HG03097 (cell line): Measurements from ENCODE around the gene LYRM4.

ENCODE experiments used
- ATAC-seq: cut with Tn5 transposase; IDR thresholded peaks from one replicate; pipeline ENCODE4 v1.9.1; 2021; ENCODE audit not compliant: unreplicated experiment, low FRiP score

Gene LYRM4

DNA sequence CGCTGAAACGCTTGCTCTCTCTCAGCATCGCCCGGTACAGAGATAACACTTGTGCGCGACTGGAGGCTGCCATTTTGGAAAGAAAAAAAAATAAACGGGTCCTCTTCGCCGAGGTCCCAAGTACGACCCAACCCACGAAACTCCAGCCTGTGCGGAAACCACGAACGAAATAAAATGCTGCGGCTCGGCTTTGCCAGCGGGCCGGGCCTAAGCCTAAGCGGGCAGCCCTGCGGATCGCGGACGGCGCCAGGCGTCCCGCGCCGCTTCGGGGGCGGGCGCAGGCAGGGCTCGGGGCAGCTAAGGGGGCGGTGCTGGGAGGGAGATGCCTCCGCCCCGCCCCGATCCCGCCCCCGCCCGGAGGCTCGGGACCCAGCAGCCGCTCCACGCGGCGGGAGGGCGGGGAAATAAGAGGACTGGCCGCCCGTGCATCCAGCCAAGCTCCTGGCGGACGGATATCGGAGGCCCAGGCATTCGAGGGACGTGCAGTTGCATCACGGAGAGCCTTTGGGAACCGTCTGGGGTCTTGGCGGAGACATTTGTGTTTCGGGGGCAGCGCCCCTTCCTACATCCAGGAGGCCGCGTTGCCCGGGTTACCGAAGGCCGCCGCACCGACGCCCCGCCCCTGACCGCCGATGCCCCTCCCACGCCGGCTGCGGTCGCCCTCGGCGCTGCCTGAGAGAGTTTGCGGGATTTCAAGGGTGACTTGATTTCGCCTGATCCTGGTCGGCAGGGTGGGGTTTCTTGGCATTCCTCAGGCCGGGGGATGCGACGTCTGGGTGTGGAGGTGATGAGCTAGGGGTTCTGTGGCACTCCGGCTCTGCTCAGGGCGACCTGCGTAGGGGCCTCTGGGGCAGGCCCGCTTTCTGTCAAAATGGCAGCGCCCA is at the start of gene LYRM4, which contains the start of gene FARS2:
LYRM4 (minus strand) TSS at position 290 of the 884 bp plus-strand sequence; CDS start at position 73, 217 bp downstream.
FARS2 (plus strand) TSS at position 853 of the 884 bp plus-strand sequence.
- peak; percentile 69 for ATAC-seq

DNA sequence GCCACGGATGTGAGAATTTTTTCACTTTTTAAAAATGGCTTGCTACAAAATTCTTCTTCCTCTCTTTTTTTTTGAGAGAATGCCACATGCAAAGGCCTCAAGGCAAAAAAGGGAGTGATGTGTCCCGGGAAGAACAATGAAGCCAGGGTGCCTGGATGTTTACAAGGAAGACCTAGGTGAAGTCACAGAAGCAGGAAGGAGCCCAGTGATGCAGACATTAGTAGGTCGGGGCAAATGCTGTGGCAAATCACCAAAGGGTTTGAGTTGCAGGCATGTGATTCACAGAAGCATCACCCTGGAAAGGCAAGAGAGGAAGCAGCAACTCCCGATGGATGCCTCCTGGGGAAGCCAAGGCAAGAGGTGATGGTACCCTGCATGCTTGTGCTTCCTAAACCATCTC is 47.3 kb upstream of the LYRM4 start:
- no peak for ATAC-seq

GRCh38 chr6:5307058-5307457 is 46.3 kb upstream of the LYRM4 start:
- no peak for ATAC-seq

DNA sequence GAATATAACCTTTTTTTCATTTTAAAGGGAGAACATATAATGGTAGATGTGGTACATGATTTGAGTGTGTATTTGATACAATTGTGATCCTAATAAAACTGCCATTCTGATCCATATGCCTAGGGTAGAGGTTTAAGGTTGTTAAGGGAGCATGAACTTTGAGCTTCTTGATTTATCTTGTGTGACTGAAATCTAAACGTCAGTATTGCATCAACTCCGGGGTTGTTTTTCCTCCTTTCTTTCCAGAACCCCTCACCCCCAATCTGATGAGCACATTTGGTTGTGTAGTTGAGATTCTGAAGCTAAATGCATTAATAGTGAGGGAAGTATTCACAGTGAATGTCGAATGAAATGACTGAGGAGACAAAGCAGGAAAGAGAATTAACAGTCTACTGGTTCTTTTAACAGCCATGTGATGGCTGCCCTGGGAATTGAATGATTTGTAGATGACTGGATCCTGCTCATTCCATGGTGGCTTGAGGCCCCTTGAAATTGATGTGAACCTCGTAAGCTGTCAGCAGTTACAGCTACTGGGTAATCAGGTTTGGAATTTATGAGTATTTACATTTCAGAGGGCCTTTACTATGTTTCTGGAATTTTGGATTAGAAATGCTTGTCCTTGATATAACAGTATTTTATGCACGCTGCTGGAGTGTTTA is 45.3 kb upstream of the LYRM4 start:
- ATAC-seq, result no peak

DNA sequence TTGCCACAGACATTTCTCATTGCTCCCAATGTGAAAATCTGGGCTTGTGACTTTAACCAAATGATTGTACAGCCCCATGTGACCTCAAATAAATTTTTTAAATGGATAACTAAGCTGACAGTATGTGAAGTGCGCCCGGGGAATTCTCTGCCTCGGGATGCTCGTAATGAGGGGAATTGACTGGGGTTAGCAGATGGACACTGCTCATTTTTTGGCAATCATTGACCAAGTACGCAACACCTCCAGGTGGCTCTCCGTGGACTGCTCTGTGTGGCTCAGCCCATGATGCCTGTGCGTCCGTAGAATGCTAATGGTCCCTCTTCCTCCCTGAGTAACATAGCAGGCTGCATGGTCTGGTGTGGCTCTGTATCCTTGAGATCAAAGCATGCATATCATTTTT is 42.9 kb upstream of the LYRM4 start:
- no peak for ATAC-seq

DNA sequence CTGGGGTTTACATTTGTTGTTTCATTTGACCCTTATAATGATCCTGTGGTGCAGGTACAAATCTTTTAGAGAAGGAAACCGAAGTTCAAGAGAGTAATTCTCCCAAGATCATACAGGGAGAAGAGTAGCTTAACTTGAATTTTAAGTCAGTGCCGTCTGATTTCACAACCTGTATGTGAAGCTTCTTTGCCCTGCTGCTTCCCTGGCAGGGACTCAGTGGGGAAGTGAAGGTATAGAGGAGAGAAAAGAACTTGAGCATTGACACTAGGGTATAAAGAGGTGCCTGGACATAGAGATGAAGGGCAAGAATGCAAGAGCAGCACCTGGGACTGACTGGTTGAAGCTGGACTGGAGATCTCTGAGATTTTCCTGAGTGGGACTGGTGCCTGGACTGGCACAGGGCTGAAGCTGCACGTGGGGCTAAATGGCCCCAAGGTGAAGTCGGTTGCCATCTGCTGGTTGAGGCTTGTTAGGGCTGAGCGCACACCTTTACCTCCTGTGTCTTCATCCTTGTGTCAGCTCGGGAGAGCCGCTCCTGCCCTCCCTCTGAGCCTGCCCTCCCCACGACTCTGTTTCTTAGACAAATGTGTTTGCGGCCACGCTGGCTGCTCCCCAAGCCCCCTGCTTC is 42.4 kb upstream of the LYRM4 start:
- ATAC-seq, result peak; percentile 36

GRCh38 chr6:5302220-5302946 is 41.6 kb upstream of the LYRM4 start:
- peak; percentile 79 for ATAC-seq

DNA sequence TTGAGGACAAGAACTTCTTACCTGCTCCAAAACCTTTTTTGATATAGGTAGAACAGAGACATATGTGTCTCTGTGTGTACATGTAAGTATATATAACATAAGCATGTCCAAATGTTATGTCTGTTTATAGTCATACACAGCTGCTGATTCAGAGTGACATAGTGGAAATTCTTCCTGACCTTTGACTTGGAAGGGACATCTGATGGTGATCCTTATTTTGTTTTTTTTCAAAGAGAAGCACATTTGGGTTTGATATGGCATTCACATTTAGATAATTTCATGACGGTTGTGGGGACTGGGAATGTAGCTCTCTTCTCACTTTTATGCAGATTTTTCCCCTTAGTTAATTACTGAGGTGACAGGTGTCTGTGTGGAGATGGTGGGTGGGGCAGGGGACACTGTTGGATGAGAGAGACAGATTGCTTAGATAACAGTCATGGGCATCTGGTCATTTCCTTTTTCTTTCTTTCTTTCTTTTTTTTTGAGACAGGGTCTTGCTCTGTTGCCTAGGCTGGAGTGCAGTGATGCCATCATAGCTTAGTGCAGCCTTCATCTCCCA is 39.5 kb upstream of the LYRM4 start:
- ATAC-seq, result no peak

DNA sequence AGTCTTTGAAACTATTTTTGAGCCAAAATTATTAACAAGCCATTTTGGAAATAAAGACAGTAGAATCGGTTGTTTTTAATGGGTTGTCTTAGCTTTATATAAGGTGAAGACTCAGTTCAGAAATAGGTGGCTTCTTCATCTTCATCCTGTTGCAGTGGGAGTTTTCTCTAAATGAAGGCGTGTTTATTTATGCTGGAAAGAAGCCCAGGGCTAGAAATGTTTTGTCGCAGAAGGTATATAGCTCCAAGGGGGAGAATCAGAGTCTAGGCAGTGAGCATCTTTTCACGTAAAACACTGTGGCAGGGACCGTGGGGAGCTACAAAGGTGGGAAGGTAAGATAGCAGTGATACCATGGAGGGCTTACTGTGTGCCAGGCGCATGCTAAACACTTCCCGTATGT is 34.9 kb upstream of the LYRM4 start:
- ATAC-seq, result no peak

DNA sequence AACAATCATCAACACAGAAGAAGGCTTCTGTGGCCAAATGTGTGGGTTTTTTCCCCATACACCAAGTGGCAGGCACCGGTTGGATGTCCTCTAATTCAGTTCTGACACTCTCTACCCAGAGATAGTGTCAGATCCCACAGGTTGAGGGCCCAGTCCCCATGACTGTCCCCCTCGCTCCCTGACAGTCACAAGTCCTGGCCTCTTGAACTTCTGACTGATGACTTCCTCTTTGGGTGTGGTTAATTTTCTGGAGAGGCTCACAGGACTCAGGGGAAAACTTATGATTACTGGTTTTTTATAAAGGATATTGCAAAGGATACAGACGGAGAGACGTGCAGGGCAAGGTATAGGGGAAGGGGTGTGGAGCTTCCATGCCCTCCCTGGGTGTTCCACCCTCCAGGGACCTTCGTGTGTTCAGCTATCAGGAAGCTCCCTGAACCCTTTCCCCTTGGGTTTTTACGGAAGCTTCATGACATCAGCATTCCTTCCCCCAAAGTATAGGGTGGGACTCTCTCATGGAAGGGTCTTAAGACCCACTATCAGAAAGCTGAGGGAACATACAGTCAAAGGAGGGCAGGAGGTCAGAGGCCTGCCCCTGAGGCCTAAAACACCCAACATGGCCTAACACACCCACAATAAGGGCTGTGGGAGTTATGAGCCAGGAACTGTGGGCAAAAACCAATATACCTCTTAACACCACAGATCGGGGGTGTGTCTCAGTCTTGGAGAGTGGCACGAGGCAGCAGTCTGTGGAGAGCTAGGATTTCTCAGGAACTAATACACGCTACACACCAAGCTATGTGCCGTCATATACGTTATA is 33.9 kb upstream of the LYRM4 start:
- no peak for ATAC-seq

GRCh38 chr6:5293692-5294091 is 32.9 kb upstream of the LYRM4 start:
- no peak for ATAC-seq

- no peak for ATAC-seq
Observed at GRCh38 chr6:5292154-5292553, 31.4 kb upstream of the LYRM4 start.

DNA sequence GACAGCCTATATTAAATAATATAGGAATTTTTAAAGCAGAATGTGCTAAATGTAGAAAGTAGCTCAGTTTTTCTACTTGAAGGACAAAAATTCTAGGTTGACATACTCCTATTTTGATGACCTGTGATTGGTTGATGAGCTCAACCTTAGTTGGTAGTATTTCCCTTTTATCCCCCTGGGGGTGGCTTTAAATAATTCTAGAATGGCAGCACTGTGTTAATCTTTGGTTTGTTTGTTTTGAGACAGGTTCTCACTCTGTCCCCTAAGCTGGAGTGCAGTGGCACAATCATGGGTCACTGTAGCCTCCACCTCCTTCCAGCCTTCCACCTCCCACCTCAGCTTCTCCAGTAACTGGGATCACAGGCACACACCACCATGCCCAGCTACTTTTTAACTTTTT is 29.8 kb upstream of the LYRM4 start:
- ATAC-seq, result no peak

DNA sequence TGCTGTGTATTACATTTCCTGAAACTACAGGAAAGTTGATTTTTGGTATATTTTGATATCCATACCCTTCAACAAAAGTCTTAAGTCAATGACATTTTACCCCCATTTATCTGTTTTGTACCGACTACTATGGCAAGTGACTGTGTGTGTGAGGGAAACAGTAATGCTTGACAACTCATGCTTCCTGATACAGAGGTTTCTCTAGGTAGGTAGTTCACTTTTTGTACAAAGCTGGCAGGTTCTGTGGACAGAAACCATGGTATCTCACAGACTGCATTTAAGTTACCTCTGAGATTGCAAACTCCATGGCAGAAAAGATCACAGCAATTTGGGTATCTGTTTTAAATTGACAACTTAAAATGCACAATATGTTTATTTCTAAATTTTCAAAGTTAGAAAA is 29.3 kb upstream of the LYRM4 start:
- ATAC-seq, result no peak

DNA sequence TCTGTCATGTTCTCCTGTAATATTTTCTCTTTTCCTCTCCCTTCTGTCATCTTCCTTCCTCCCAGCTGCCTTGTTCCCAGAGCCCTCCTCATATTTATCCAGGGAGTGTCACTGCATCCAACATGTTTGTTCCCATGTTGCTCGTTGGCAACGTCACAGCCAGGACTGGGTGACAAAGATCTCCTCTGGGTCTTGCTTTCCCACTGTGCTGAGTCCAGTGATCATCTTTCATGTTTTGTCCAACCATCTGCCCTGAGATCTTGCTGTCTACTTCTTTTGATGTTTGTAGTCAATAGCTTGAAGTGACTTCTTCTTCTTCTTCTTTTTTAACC is 27.2 kb upstream of the LYRM4 start:
- no peak for ATAC-seq

- no peak for ATAC-seq
Observed at GRCh38 chr6:5287205-5287965, 26.6 kb upstream of the LYRM4 start.

- peak; percentile 85 for ATAC-seq
Observed at GRCh38 chr6:5286780-5287179, 26.0 kb upstream of the LYRM4 start.

DNA sequence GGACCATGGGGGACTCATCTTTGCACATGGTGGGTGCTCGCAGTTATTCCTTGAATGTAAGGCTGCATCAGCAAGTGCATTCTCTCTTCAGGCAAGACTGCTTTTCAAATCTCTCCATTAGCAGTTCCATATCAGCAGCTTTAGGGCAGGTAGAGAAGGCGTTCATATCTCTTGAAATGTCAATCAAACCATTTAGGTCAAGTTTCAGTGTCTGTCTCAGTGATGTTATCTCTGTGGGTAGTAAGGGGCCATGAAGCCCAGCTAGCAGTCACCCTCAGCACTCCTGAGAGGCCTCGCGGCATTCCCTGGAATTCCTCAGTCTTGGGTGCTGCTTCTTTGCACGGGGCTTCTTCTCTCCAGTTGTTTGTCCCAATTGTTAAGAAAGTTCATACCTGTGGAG is 24.8 kb upstream of the LYRM4 start:
- ATAC-seq, result no peak

DNA sequence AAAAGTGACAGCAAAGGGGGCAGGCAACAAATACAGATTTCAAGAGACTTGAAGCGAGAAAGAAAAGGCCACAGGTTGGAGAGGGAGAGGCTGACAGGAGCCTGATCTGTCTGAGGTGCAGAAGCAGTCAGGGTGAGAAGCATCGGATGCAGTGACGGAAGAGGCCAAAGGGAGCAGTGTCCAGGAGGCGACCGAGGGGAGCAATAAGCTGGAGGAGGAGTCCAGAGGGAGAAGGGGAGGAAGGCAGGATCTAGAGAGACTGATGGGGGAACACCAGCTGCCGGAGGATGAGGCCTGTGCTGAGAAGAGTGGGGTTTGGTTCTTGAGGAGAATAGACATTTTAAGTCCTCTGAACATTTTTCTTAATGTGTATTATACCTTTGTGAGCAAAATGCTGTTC is 24.3 kb upstream of the LYRM4 start:
- no peak for ATAC-seq
